Trophoblast cell (in vitro differentiated cells and primary cell): ENCODE data around the gene ARHGAP40.

Experiments used
- DNase-seq, 2 donors: peaks; one replicate each; pipeline ENCODE4 v3.0.0-alpha.2; 2016
- H2AFZ ChIP-seq: 2 replicates; pipeline ENCODE4 v1.6.1; 2013; ENCODE audit warnings: low read length, moderate library complexity, mild to moderate bottlenecking; ENCODE audit not compliant: insufficient read depth, poor library complexity
- H2AK5ac ChIP-seq: 2 replicates; pipeline ENCODE4 v1.6.1; 2013; ENCODE audit warnings: mild to moderate bottlenecking, low read length
- H2BK120ac ChIP-seq: 2 replicates; pipeline ENCODE4 v1.6.1; 2013; ENCODE audit warnings: low read length, mild to moderate bottlenecking, moderate library complexity; ENCODE audit not compliant: insufficient read depth, poor library complexity
- H2BK12ac ChIP-seq: 2 replicates; pipeline ENCODE4 v1.6.1; 2013; ENCODE audit warnings: mild to moderate bottlenecking, low read length, moderate library complexity
- H2BK5ac ChIP-seq: 2 replicates; pipeline ENCODE4 v1.6.1; 2013; ENCODE audit warnings: low read length, low read depth, moderate library complexity, mild to moderate bottlenecking; ENCODE audit not compliant: poor library complexity
- H3K14ac ChIP-seq: 2 replicates; pipeline ENCODE4 v1.6.1; 2013; ENCODE audit warnings: mild to moderate bottlenecking, low read length
- H3K18ac ChIP-seq: 2 replicates; pipeline ENCODE4 v1.6.1; 2013; ENCODE audit warnings: mild to moderate bottlenecking, low read length
- H3K23ac ChIP-seq: 2 replicates; pipeline ENCODE4 v1.6.1; 2013; ENCODE audit warnings: low read length
- H3K27ac ChIP-seq: 2 replicates; pipeline ENCODE4 v1.5.1; 2013; ENCODE audit warnings: low read depth, mild to moderate bottlenecking, inconsistent platforms, low read length, moderate library complexity
- H3K27me3 ChIP-seq: 2 replicates; pipeline ENCODE4 v1.6.1; 2013; ENCODE audit warnings: inconsistent platforms, mild to moderate bottlenecking, low read length, moderate library complexity; ENCODE audit not compliant: insufficient read depth
- H3K36me3 ChIP-seq, 2 experiments: 1 replicate in 1 of 2; 2 replicates in 1 of 2; pipeline ENCODE4 v1.6.1; 2013; ENCODE audit warnings: low read length in 2 of 2, mild to moderate bottlenecking in 2 of 2, moderate library complexity in 1 of 2; ENCODE audit not compliant: insufficient read depth in 2 of 2, control insufficient read depth in 1 of 2
- H3K4ac ChIP-seq: 2 replicates; pipeline ENCODE4 v1.6.1; 2013; ENCODE audit warnings: low read depth, mild to moderate bottlenecking, low read length, moderate library complexity
- H3K4me1 ChIP-seq, 2 experiments: 1 replicate in 1 of 2; 2 replicates in 1 of 2; pipeline ENCODE4 v1.6.1; 2013; ENCODE audit warnings: low read length in 2 of 2, mild to moderate bottlenecking in 2 of 2, moderate library complexity in 1 of 2; ENCODE audit not compliant: insufficient read depth in 2 of 2, control insufficient read depth in 1 of 2
- H3K4me2 ChIP-seq: 2 replicates; pipeline ENCODE4 v1.6.1; 2013; ENCODE audit warnings: inconsistent platforms, mild to moderate bottlenecking, low read length, moderate library complexity
- H3K4me3 ChIP-seq: 2 replicates; pipeline ENCODE4 v1.5.1; 2013; ENCODE audit warnings: mild to moderate bottlenecking, low read depth, low read length, inconsistent platforms
- H3K79me1 ChIP-seq: one replicate; pipeline ENCODE4 v1.6.1; 2013; ENCODE audit warnings: low read length
- H3K79me2 ChIP-seq: 2 replicates; pipeline ENCODE4 v1.6.1; 2013; ENCODE audit warnings: low read length, mild to moderate bottlenecking; ENCODE audit not compliant: control insufficient read depth, insufficient read depth, poor library complexity
- H3K9ac ChIP-seq: 2 replicates; pipeline ENCODE4 v1.6.1; 2013; ENCODE audit warnings: mild to moderate bottlenecking, low read length
- H3K9me3 ChIP-seq: 2 replicates; pipeline ENCODE4 v1.6.1; 2013; ENCODE audit warnings: low read depth, mild to moderate bottlenecking, control low read depth, inconsistent platforms, low read length; ENCODE audit not compliant: insufficient read depth
- H4K12ac ChIP-seq: 2 replicates; pipeline ENCODE4 v1.6.1; 2013; ENCODE audit warnings: low read depth, mild to moderate bottlenecking, low read length, moderate library complexity
- H4K8ac ChIP-seq: 2 replicates; pipeline ENCODE4 v1.6.1; 2013; ENCODE audit warnings: low read depth, mild to moderate bottlenecking, low read length, moderate library complexity
- H4K91ac ChIP-seq: one replicate; pipeline ENCODE4 v1.6.1; 2013; ENCODE audit warnings: low read depth, mild to moderate bottlenecking, low read length, moderate library complexity
- WGBS: extraction: QIAGEN DNeasy Blood & Tissue Kit; methylation state at CpG from one replicate; pipeline ENCODE4 v1.1.7; 2013; ENCODE audit warnings: missing lambda C conversion rate; ENCODE audit not compliant: insufficient read length, insufficient coverage; ENCODE audit errors: extremely low coverage; 5-methylcytosine and 5-hydroxymethylcytosine counted together

The ARHGAP40 gene

DNA sequence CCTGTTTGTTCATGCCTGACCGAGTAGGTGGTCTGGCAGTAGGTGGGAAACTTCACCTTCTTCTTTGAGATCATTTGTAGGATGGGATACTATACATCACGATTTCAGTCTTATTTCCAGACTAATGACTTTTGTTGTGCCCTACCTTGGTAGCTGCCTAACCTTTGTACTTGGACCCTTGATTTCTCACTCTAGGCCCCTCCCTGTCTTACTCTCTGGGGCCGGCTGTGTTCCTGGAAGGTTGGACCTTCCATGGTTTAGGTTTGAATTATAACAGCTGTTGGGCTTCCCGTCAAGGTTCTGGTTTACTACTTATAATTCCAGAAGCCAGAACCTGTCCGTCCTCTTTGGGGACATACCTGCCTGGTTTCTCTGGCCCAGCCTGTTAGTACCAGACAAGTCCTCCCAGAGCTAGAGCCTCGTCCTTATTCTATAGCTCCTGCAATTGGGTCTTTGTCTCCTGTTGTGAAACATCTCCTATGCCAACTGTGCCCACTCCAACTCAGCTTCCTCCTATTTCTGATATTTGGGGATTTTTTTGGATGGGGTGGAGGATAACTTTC is 35.5 kb upstream of the ARHGAP40 start:
- peak in 1 of 2 donors; percentile 37 for DNase-seq
- Histone ChIP-seq H3K27me3 (no peaks in the 10 kb centered on the region), H3K79me1 (no peaks in the 10 kb centered on the region), H3K9me3 (no peaks in the 10 kb centered on the region), H2BK5ac (no peak overlapping the region), H4K12ac (no peak overlapping the region), H2BK120ac (no peak overlapping the region), H3K14ac (no peak overlapping the region), H3K4me3 (no peak overlapping the region), H3K79me2 (no peaks in the 10 kb centered on the region), H3K9ac (no peak overlapping the region), H3K27ac (no peak overlapping the region), H4K91ac (no peak overlapping the region), H3K23ac (no peak overlapping the region), H2AFZ (no peak overlapping the region), H3K18ac (no peak overlapping the region), H3K36me3 (peaks cover 6 to 13% of the 10 kb centered on the region in 2 experiments), H3K4me1 (peaks cover 0 to 5% of the 10 kb centered on the region in 2 experiments), H3K4me2 (no peak overlapping the region), H2AK5ac (no peak overlapping the region), H4K8ac (no peak overlapping the region), H2BK12ac (no peak overlapping the region), H3K4ac (no peak overlapping the region)
- WGBS: no CpG with 5 or more reads among the region's 6 CpGs

DNA sequence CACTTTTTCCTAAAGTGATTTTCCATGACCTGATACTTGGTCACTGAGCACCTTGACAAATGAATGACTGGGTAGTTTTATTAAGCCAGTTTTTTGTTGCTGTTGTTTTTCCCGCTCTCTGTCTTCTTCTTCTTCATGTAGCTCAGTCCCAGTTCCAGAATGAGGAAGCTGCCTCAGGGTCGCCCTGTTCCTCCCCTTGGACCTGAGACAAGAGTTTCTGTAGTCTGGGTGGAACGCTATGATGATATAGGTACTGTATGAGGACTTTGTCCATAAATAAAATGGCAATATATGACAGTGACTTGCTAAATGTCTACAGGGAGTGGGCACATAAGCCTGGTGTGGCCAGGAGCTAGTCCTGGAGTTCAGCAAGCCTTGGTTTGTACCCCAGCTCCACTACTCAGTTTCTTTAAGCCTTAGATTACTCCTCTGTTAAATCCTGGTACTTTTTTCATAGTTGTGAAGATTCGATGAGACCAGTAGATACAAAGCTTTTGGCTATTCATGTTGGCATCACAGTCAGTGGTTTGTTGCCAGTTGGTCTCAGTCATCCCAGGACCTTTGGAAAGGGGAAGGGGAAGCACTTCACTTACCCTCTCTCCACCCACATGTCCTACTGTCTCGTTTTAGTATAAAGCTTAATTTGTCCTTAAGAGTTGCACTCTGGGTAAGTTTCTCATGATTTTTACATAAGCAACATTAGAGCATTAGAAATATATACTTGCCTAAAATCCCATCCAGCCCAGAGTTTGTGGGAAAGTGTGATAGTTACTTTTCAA is 31.7 kb upstream of the ARHGAP40 start:
- Histone ChIP-seq H3K9ac (no peak overlapping the region), H3K27ac (no peak overlapping the region), H3K27me3 (no peaks in the 10 kb centered on the region), H3K18ac (no peak overlapping the region), H2AFZ (no peak overlapping the region), H3K9me3 (no peaks in the 10 kb centered on the region), H3K79me1 (no peaks in the 10 kb centered on the region), H3K79me2 (no peaks in the 10 kb centered on the region), H2BK5ac (no peak overlapping the region), H2AK5ac (no peak overlapping the region), H3K14ac (no peak overlapping the region), H3K4ac (no peak overlapping the region), H2BK120ac (no peak overlapping the region), H4K12ac (no peak overlapping the region), H2BK12ac (no peak overlapping the region), H4K8ac (no peak overlapping the region), H3K23ac (no peak overlapping the region), H3K4me1 (peaks cover 0 to 5% of the 10 kb centered on the region in 2 experiments), H3K36me3 (peaks cover 3 to 10% of the 10 kb centered on the region in 2 experiments), H3K4me3 (no peak overlapping the region), H4K91ac (no peak overlapping the region), H3K4me2 (no peak overlapping the region)
- no CpG with 5 or more reads among the region's 5 CpGs for WGBS
- DNase-seq: no peak

DNA sequence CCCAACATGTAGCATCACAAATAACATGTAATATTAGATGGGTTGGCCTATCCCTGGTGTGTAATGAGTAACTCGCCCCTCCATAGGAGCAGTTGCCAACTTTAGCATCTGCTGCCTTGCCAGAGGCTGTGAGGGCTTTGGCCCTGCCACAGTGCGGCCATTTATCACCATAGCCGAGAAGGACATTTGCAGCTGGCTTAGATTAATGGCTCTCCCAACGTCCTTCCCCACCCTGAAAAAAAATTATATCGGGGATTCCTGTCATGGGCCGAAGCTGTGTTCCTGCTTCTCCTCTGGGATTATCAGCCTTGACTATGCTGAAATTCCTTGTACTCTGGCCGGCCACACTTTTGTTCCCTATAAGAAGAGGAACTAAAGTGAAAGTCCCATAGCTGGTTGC is 28.2 kb upstream of the ARHGAP40 start:
- Histone ChIP-seq H3K9ac (no peak overlapping the region), H4K12ac (no peak overlapping the region), H3K9me3 (no peaks in the 10 kb centered on the region), H3K36me3 (peaks cover 3 to 15% of the 10 kb centered on the region in 2 experiments), H3K4me2 (no peak overlapping the region), H2AK5ac (no peak overlapping the region), H3K27ac (no peak overlapping the region), H2AFZ (no peak overlapping the region), H4K8ac (no peak overlapping the region), H2BK120ac (no peak overlapping the region), H4K91ac (no peak overlapping the region), H2BK12ac (no peak overlapping the region), H3K4me1 (no peaks in the 10 kb centered on the region), H3K27me3 (no peaks in the 10 kb centered on the region), H3K4me3 (no peak overlapping the region), H3K18ac (no peak overlapping the region), H3K79me2 (no peaks in the 10 kb centered on the region), H3K23ac (no peak overlapping the region), H3K4ac (no peak overlapping the region), H3K14ac (no peak overlapping the region), H3K79me1 (no peaks in the 10 kb centered on the region), H2BK5ac (no peak overlapping the region)
- DNase-seq: no peak
- WGBS: no CpG with 5 or more reads among the region's 7 CpGs

DNA sequence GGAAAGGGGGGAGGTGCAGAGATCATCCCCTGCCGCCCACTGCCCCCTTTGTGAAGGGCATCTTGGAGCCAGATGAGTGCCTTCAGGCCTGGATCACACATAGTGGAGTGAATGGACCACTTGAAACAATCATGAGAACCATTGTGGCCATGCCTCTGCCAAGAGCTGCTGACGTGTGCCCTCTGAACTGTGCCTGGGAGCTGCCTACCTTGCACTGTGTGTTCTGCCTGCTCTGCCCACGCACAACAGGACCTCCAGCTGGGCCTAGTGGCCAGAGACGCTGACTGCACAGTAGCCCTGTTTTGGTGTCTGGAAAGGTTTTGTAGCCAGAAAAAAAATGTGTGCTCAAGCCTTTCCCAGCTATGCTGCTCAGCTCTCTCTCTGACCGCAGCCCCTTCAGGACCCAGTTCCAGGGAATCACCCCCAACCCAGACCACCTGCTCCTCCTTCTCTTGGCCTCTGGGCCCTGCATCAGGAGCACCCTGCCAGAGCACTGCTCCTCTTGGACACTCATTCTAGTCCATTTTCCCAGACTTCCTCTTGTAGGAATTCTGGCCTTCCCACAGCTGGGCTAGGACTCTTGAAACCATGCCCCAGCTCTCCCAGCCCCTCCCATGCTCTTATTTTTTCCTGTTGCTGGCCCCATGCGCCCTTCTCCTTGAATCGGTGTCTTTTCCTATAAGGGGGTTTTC is 22.2 kb upstream of the ARHGAP40 start:
- no peak for DNase-seq
- WGBS: no CpG with 5 or more reads among the region's 7 CpGs

More for the DNA sequence above, 22.2 kb upstream of the ARHGAP40 start:
- no peak overlapping the region for H3K4me2 ChIP-seq
- no peak overlapping the region for H2BK12ac ChIP-seq
- no peak overlapping the region for H3K14ac ChIP-seq
- H3K9me3 ChIP-seq: peaks cover 2% of the 10 kb centered on the region
- H3K4me1 ChIP-seq: peaks cover 10 to 11% of the 10 kb centered on the region in 2 experiments
- H4K8ac ChIP-seq: no peak overlapping the region
- H4K12ac ChIP-seq: no peak overlapping the region
- no peak overlapping the region for H2BK5ac ChIP-seq
- H3K79me1 ChIP-seq: no peaks in the 10 kb centered on the region
- no peak overlapping the region for H3K23ac ChIP-seq
- H2AK5ac ChIP-seq: no peak overlapping the region
- H2AFZ ChIP-seq: no peak overlapping the region
- H3K27me3 ChIP-seq: no peaks in the 10 kb centered on the region
- H4K91ac ChIP-seq: no peak overlapping the region
- H3K9ac ChIP-seq: no peak overlapping the region
- no peaks in the 10 kb centered on the region for H3K79me2 ChIP-seq
- H3K27ac ChIP-seq: no peak overlapping the region
- no peak overlapping the region for H2BK120ac ChIP-seq
- H3K4ac ChIP-seq: no peak overlapping the region
- no peak overlapping the region for H3K18ac ChIP-seq
- H3K4me3 ChIP-seq: no peak overlapping the region
- peaks cover 0 to 10% of the 10 kb centered on the region in 2 experiments for H3K36me3 ChIP-seq
